Hematopoietic multipotent progenitor cell treated with erythropoietin and hydrocortisone succinate and interleukin-3 and kit ligand, for 17 days (in vitro differentiated cells): Measurements from ENCODE around the gene AFF1.
"Not testable (repeated sequence)": the region's sequence is repeated elsewhere in the genome, so short reads cannot be mapped to it uniquely, and the experiment has no call there.

Experiments used
- DNase-seq: peaks from one replicate; pipeline ENCODE4 v3.0.0-alpha.2; 2015; ENCODE audit warnings: low spot score

Gene AFF1

DNA sequence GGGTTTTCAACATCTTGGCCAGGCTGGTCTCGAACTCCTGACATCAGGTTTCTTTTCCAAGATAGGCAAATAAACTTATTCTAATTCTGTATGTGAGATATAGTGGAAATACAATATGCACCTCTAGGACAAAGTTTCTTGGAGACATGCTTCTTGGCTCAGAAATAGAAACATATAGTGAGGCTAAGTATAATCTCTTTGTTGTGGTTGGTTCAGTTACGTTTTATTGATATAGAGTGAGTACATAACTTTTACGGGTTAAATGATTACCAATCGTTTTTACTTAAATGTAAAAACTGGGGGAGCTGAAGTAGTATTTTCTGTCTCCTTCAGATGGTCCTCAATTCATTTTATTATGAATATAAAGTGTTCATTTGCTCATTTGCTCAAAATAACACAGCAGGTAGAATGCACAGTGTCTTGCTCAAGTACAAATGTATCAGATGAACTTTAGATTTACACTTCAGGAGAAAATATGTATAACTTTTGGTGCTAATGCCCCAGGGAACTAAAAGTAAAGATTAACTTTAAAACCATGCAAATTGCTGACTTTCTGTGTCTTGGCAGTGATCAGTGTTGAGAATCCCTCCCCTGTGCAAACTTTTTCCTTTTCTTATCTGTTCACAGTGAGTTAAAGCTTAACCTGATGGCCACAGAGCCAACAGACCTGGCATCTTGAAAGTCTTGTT lies 77.6 kb downstream of the AFF1 start:
- peak; percentile 86 for DNase-seq

DNA sequence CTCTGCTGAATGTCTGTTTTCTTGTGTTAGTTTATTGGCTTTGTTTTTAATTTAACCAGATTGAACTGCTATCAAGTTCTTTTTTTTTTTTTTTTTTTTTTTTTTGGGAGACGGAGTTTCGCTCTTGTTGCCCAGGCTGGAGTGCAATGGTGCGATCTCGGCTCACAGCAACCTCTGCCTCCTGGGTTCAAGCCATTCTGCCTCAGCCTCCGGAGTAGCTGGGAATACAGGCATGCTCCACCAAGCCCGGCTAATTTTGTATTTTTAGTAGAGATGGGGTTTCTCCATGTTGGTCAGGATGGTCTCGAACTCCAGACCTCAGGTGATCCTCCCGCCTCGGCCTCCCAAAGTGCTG lies 78.1 kb downstream of the AFF1 start:
- DNase-seq, result not testable (repeated sequence)

GRCh38 chr4:87014284-87014782 lies 79.5 kb downstream of the AFF1 start:
- peak; percentile 71 for DNase-seq

DNA sequence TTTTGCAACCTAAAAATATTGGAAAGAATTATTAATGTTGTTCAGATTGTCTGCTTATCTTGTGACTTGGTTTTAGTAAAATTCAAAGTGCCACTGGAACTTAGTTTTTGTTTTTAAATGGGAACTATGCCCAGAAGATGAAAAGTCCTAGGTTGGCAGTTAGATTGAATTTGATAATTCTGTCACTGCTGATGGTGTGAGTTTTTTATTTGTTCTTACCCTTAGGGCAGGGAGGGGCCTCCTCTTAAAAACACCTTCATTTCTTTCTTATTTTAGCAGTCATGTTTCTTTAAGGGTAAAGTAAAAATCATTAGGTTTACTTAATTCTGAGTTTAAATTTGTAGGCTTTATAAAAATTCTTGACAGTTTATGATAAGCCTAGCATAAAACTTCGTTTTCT lies 80.6 kb downstream of the AFF1 start:
- DNase-seq, result peak; percentile 74

GRCh38 chr4:87017580-87018342 lies 83.0 kb downstream of the AFF1 start:
- DNase-seq, result peak; percentile 93

- DNase-seq, result peak; percentile 66
Measured at GRCh38 chr4:87018753-87019152, 83.9 kb downstream of the AFF1 start.

- peak; percentile 73 for DNase-seq
Measured at GRCh38 chr4:87019246-87019791, 84.5 kb downstream of the AFF1 start.

DNA sequence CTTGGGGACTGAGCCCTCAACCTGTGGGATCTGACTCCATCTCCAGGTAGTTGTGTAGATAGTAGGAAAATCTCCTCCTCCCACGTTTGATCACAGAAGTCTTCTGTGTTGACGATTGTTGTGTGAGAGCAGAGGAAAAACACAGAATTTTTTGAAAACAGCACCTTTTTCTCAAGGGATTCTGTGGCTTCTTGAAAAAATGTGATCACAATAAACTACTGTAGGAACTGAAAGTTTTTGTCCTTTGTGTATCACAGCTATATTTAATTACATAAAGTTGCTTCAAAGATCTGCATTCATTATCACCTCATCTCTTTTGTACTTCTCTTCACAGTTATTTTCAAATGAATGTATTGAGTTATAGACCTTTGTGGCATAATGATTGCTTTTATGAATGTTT lies 85.1 kb downstream of the AFF1 start:
- DNase-seq, result peak; percentile 49

- peak; percentile 40 for DNase-seq
Measured at GRCh38 chr4:87024201-87024600, 89.4 kb downstream of the AFF1 start.

- no peak for DNase-seq
Measured at GRCh38 chr4:87025023-87025613, 90.3 kb downstream of the AFF1 start.

GRCh38 chr4:87025614-87026041 lies 90.8 kb downstream of the AFF1 start:
- no peak for DNase-seq

GRCh38 chr4:87026800-87027495 lies 92.1 kb downstream of the AFF1 start:
- DNase-seq, result no peak

DNA sequence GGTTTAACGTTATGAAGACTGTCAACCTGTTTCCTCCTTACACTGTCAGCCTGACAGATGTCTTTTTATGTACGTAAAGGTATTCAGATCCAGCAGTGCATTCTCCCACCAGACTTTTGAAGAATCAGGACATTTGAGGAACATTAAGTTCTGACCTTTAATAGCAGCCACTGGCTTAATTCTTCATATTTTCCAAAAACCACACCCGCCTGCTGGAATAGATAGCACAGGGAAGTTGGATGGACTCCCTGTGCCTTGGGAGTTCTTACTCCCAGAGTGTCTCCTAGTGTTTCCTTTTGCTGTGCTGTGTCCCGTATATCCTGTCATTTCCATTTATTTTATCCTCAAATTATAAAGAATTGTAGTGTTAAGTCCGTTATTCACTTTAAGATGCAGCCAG lies 94.5 kb downstream of the AFF1 start:
- peak; percentile 51 for DNase-seq

DNA sequence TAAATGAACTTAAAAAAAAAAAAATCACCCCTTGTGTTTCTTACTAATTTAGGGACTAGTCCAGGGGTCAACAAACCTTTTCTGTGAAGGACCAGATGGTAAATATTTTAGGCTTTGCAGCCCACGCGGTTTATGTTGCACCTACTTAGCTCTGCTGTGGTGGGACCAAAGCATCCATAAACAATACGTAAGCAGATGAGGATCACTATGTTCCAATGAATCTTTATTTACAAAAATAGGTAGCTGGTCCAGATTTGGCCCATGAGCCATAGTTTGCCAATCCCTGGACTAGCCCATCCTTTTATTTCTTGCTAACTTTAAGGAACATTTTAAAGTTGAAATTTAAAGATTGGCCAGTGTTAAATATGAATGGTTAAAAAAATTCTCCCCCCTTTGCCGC lies 95.3 kb downstream of the AFF1 start:
- DNase-seq, result no peak

DNA sequence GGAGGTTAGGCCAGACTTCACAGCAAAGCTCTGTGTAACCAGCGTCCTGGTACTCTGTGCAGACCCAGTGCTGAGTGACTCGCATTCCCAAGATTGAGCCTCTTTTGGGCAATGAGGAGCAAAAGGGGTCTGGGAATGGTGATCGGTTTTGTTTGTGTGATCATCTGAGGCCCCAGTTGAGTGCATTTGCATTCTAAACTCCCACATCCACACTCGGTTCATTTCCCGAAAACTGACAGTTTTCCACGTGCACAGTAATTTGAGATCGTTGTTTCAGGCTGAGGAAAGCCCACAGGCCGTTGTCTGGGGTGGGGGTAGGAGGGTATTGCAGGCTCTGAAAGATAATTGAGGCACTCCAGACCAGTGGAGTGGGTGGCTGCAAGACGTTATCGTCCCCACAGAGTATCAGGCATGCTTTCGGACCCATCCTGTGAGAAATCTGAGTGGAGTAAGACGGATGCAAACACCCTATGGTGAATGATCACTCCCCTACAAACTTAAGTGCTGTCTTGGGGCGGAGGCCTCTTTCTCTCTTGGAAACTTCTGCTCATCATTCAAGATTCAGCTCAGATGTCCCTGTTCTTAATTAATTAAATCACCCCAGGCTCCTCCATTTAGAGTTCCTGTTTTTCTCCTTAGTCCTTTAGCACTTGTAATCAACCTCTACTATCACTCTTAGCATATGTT lies 96.1 kb downstream of the AFF1 start:
- DNase-seq, result peak; percentile 54

- DNase-seq, result no peak
Measured at GRCh38 chr4:87031920-87032319, 97.1 kb downstream of the AFF1 start.

GRCh38 chr4:87032884-87033533 lies 98.2 kb downstream of the AFF1 start:
- no peak for DNase-seq

DNA sequence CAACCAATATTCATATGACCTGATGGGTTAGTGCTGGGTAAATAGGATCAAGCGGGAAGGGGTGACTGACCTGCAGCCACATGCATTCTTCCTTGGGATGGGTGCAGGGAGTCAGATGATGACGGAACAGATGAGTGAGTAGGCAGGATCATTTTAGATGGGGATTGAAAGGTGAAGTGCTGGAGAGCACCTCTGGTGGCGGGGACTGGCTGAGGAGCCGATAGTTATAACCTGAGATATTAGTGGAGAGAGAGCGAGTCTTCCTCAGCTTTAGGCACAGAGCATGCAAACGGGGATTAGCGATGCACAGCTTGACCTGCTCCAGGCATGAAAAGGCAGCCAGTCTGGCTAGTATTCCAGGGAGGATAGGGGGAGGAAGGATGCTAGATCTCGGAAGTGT lies 99.1 kb downstream of the AFF1 start:
- DNase-seq, result no peak

DNA sequence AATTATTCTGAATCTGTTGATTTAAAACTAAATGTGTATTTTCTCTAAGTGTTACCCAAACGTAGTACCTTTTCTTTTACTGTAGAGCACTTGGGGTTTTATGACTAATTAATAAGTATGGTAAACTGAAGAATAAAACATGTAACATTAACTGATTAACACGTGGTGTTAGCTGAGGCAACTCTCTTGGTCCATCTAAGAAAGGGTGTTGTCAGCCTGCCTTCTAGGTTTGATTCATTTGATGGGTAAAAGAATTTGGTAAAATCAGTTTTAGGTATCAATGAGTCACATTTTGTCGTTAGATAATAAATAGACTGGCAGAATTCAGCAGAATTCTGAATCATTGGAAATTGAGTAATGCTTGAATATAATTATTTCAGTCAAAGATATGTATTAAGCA lies 99.7 kb downstream of the AFF1 start:
- no peak for DNase-seq

GRCh38 chr4:87035881-87036509 lies 101.2 kb downstream of the AFF1 start:
- peak; percentile 49 for DNase-seq

DNA sequence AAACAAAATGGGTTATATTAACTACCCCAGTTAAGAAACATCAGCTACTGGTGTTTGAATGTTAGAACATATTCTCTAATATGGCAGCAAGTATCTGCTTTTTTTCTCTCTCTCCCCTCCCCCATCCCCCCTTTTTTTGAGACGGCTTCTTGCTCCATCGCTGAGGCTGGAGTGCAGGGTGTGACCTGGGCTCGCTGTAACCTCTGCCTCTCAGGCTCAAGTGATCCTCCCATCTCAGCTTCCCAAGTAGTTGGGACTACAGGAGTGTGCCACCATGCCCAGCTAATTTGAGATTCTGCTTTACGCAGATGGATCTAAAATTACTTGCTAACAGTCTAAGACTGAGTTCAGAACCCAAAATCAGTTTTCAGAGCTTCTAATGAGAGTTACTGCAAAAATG lies 101.9 kb downstream of the AFF1 start:
- DNase-seq, result peak; percentile 37
